HEK293T (cell line): ENCODE results near the gene HBQ1.

Experiments
- CTCF ChIA-PET: fragments of 350-600 bp; formaldehyde crosslinking; extraction: SDS; loops from one replicate; lab custom pipeline; 2021; ENCODE audit warnings: antibody characterized with exemption, inconsistent platforms; lab: Yijun Ruan, JAX
- POLR2A ChIA-PET: fragments of 350-600 bp; formaldehyde crosslinking; extraction: SDS; loops from one replicate; lab custom pipeline; 2020; ENCODE audit warnings: antibody characterized with exemption, inconsistent platforms; lab: Yijun Ruan, JAX
- DNase-seq: peaks from one replicate; pipeline ENCODE4 v3.0.0; 2012; ENCODE audit warnings: mixed read lengths; ENCODE audit errors: extremely low spot score
- ARNT ChIP-seq: fragments of 450-650 bp; IDR thresholded peaks from 2 replicates; pipeline ENCODE4 v1.6.1; 2017; ENCODE audit warnings: mild to moderate bottlenecking
- BHLHE40 ChIP-seq: fragments of 450-650 bp; IDR thresholded peaks from 2 replicates; pipeline ENCODE4 v1.6.1; 2016; ENCODE audit warnings: mild to moderate bottlenecking, moderate library complexity, borderline replicate concordance
- CTBP1 ChIP-seq: fragments of 450-650 bp; IDR thresholded peaks from 2 replicates; pipeline ENCODE4 v1.6.1; 2016; ENCODE audit warnings: borderline replicate concordance
- ELF4 ChIP-seq: fragments of 450-650 bp; IDR thresholded peaks from 2 replicates; pipeline ENCODE4 v1.6.1; 2017; ENCODE audit warnings: antibody characterized with exemption
- FOXA1 ChIP-seq: fragments of 450-650 bp; IDR thresholded peaks from 2 replicates; pipeline ENCODE4 v1.6.1; 2016; ENCODE audit warnings: mild to moderate bottlenecking
- FOXK2 ChIP-seq: fragments of 450-650 bp; IDR thresholded peaks from 2 replicates; pipeline ENCODE4 v1.6.1; 2016; ENCODE audit warnings: mild to moderate bottlenecking
- FOXM1 ChIP-seq: fragments of 450-650 bp; IDR thresholded peaks from 2 replicates; pipeline ENCODE4 v1.6.1; 2017; ENCODE audit warnings: mild to moderate bottlenecking, borderline replicate concordance
- HDGF ChIP-seq: fragments of 450-650 bp; IDR thresholded peaks from 2 replicates; pipeline ENCODE4 v1.6.1; 2017; ENCODE audit warnings: antibody characterized with exemption, borderline replicate concordance
- L3MBTL2 ChIP-seq: fragments of 450-650 bp; conservative IDR thresholded peaks from 2 replicates; pipeline ENCODE4 v1.6.1; 2016; ENCODE audit warnings: mild to moderate bottlenecking
- LEF1 ChIP-seq: fragments of 450-650 bp; IDR thresholded peaks from 2 replicates; pipeline ENCODE4 v1.6.1; 2017; ENCODE audit warnings: mild to moderate bottlenecking, borderline replicate concordance
- NFRKB ChIP-seq: fragments of 450-650 bp; IDR thresholded peaks from 2 replicates; pipeline ENCODE4 v1.6.1; 2016; ENCODE audit warnings: mild to moderate bottlenecking, moderate library complexity
- PKNOX1 ChIP-seq: fragments of 450-650 bp; IDR thresholded peaks from 2 replicates; pipeline ENCODE4 v1.6.1; 2016
- SP1 ChIP-seq: fragments of 450-650 bp; IDR thresholded peaks from 2 replicates; pipeline ENCODE4 v1.6.1; 2017
- SUZ12 ChIP-seq: fragments of 450-650 bp; IDR thresholded peaks from 2 replicates; pipeline ENCODE4 v1.6.1; 2016; ENCODE audit warnings: mild to moderate bottlenecking
- TARDBP ChIP-seq: fragments of 450-650 bp; IDR thresholded peaks from 2 replicates; pipeline ENCODE4 v1.6.1; 2016
- ZNF384 ChIP-seq: fragments of 450-650 bp; IDR thresholded peaks from 2 replicates; pipeline ENCODE4 v1.6.1; 2016

The HBQ1 gene

GRCh38 chr16:189604-190186 is 9.4 kb downstream of the HBQ1 start:
- TF ChIP-seq HDGF (no peak), L3MBTL2 (no peak), CTBP1 (no peak), FOXM1 (no peak), BHLHE40 (no peak), SUZ12 (no peak), ARNT (no peak), FOXK2 (no peak), SP1 (no peak), PKNOX1 (no peak), FOXA1 (no peak), TARDBP (no peak), LEF1 (no peak), ELF4 (no peak), ZNF384 (no peak), NFRKB (no peak)
- no peak for DNase-seq
- ChIA-PET POLR2A (no interaction called here), CTCF (no interaction called here)

GRCh38 chr16:191831-192230 is 11.6 kb downstream of the HBQ1 start:
- no peak for DNase-seq

GRCh38 chr16:192686-193085 is 12.4 kb downstream of the HBQ1 start:
- ChIA-PET CTCF (no interaction called here), POLR2A (no interaction called here)
- DNase-seq: no peak
- TF ChIP-seq LEF1: no peak
- no peak for TF ChIP-seq NFRKB
- no peak for TF ChIP-seq PKNOX1
- no peak for TF ChIP-seq L3MBTL2
- TF ChIP-seq ARNT: no peak
- TF ChIP-seq FOXK2: no peak
- no peak for TF ChIP-seq ZNF384
- TF ChIP-seq FOXA1: no peak
- TF ChIP-seq TARDBP: no peak
- no peak for TF ChIP-seq CTBP1
- no peak for TF ChIP-seq HDGF
- TF ChIP-seq ELF4: no peak
- TF ChIP-seq BHLHE40: no peak
- no peak for TF ChIP-seq FOXM1
- TF ChIP-seq SUZ12: no peak
- TF ChIP-seq SP1: no peak

More at GRCh38 chr16:191831-192230, 11.6 kb downstream of the HBQ1 start:
- CTCF ChIA-PET: interaction anchor here (0.8 kb wide), 1 partner anchor 10 kb away, joined by 7 read pairs; no protein-coding TSS in a partner anchor
- TF ChIP-seq TARDBP (no peak), ELF4 (no peak), ZNF384 (no peak), CTBP1 (no peak), NFRKB (no peak), FOXM1 (no peak), PKNOX1 (no peak), FOXA1 (no peak), ARNT (no peak), BHLHE40 (no peak), L3MBTL2 (no peak), FOXK2 (no peak), SUZ12 (no peak), HDGF (no peak), SP1 (no peak), LEF1 (no peak)
- POLR2A ChIA-PET: no interaction called here

GRCh38 chr16:193441-193840 is 13.2 kb downstream of the HBQ1 start:
- ChIA-PET POLR2A (no interaction called here), CTCF (no interaction called here)
- DNase-seq: no peak
- TF ChIP-seq ZNF384: no peak
- no peak for TF ChIP-seq ELF4
- no peak for TF ChIP-seq CTBP1
- TF ChIP-seq ARNT: no peak
- no peak for TF ChIP-seq PKNOX1
- no peak for TF ChIP-seq TARDBP
- TF ChIP-seq FOXK2: no peak
- TF ChIP-seq NFRKB: no peak
- no peak for TF ChIP-seq HDGF

GRCh38 chr16:194516-194915 is 14.3 kb downstream of the HBQ1 start:
- no peak for DNase-seq
- TF ChIP-seq FOXM1 (no peak), LEF1 (no peak), ZNF384 (no peak), CTBP1 (no peak), ARNT (no peak), NFRKB (no peak), BHLHE40 (no peak), SP1 (no peak), FOXA1 (no peak), L3MBTL2 (no peak), TARDBP (no peak)
- ChIA-PET CTCF (no interaction called here), POLR2A (no interaction called here)
